Upper lobe of right lung (tissue), 1 donor: Measurements from ENCODE around the gene ENGASE. TPM values are rescaled to one million over a fixed set of nuclear protein-coding genes. Genes with fewer than 3 reads are reported as not detected.

Experiments used
- ATAC-seq: fragments of 200-7000 bp; cut with Tn5 transposase; one replicate; pipeline ENCODE4 v1.9.1; 2020; ENCODE audit warnings: mild to moderate bottlenecking, moderate library complexity
- DNase-seq: peaks from one replicate; pipeline ENCODE4 v3.0.0-alpha.2; 2020
- H3K27ac ChIP-seq: fragments of 200-600 bp; one replicate; pipeline ENCODE4 v1.8.0; 2022
- H3K27me3 ChIP-seq: fragments of 200-600 bp; one replicate; pipeline ENCODE4 v1.8.0; 2022; ENCODE audit warnings: mild to moderate bottlenecking
- H3K36me3 ChIP-seq: fragments of 200-600 bp; one replicate; pipeline ENCODE4 v1.8.0; 2022
- H3K4me1 ChIP-seq: fragments of 200-600 bp; one replicate; pipeline ENCODE4 v1.8.0; 2022
- H3K4me3 ChIP-seq: fragments of 200-600 bp; one replicate; pipeline ENCODE4 v1.8.0; 2022; ENCODE audit warnings: mild to moderate bottlenecking
- H3K9me3 ChIP-seq: fragments of 200-600 bp; one replicate; pipeline ENCODE4 v1.8.0; 2022
- CTCF ChIP-seq: fragments of 200-600 bp; IDR thresholded peaks from one replicate; pipeline ENCODE4 v1.8.0; 2022; ENCODE audit warnings: antibody characterized with exemption
- intact Hi-C: fragments of 100-400 bp; cut with DNase I; formaldehyde crosslinking; loops from one replicate; pipeline ENCODE4 v1.11.0; 2022
- total RNA-seq: library from RNA; stranded (reverse); fragmentation: NEBNext Ultra II Directional; extraction: Animal tissue kit (Norgen Biotek cat#: 25700); gene quantifications from one replicate; pipeline ENCODE4 v1.2.1, GENCODE V29; 2021
- donor health status: DM: no; HTN: yes; CAD: no; lungs with severe emphysema.

The ENGASE gene
- total RNA-seq, 1 donor from 2014 or later, result 58.2 TPM

- peak; percentile 29 for DNase-seq
- H3K4me3 ChIP-seq, result peak overlapping the region; percentile 84
- H3K27ac ChIP-seq, result peak overlapping the region; percentile 80
- peaks cover 31% of the 10 kb centered on the region for H3K36me3 ChIP-seq
- no peaks in the 10 kb centered on the region for H3K27me3 ChIP-seq
- no peak for ATAC-seq
- peaks cover 7% of the 10 kb centered on the region for H3K4me1 ChIP-seq
- no peak for TF ChIP-seq CTCF
- intact Hi-C loops, result no loop called here
- H3K9me3 ChIP-seq, result no peaks in the 10 kb centered on the region
These were observed 1.3 kb downstream of the ENGASE start for GRCh38 chr17:79075861-79076406.

GRCh38 chr17:79077587-79077986, 3.0 kb downstream of the ENGASE start:
- no peak for ATAC-seq

GRCh38 chr17:79078476-79079190, 4.0 kb downstream of the ENGASE start:
- no peak overlapping the region for H3K27ac ChIP-seq
- peak; percentile 35 for DNase-seq
- H3K4me3 ChIP-seq, result no peak overlapping the region
- peaks cover 7% of the 10 kb centered on the region for H3K4me1 ChIP-seq
- peaks cover 41% of the 10 kb centered on the region for H3K36me3 ChIP-seq
- no peak for ATAC-seq
- H3K9me3 ChIP-seq, result no peaks in the 10 kb centered on the region
- intact Hi-C loops, result no loop called here
- TF ChIP-seq CTCF, result no peak
- H3K27me3 ChIP-seq, result no peaks in the 10 kb centered on the region

More at GRCh38 chr17:79077587-79077986, 3.0 kb downstream of the ENGASE start:
- Histone ChIP-seq H3K4me3 (no peak overlapping the region), H3K27me3 (no peaks in the 10 kb centered on the region), H3K4me1 (peaks cover 7% of the 10 kb centered on the region), H3K9me3 (no peaks in the 10 kb centered on the region), H3K36me3 (peaks cover 32% of the 10 kb centered on the region), H3K27ac (no peak overlapping the region)
- intact Hi-C loops, result no loop called here
- peak; percentile 32 for DNase-seq
- no peak for TF ChIP-seq CTCF

- no peak for TF ChIP-seq CTCF
- peak; percentile 61 for DNase-seq
- Histone ChIP-seq H3K4me1 (peaks cover 7% of the 10 kb centered on the region), H3K27ac (no peak overlapping the region), H3K9me3 (no peaks in the 10 kb centered on the region), H3K36me3 (peaks cover 51% of the 10 kb centered on the region), H3K4me3 (no peak overlapping the region), H3K27me3 (no peaks in the 10 kb centered on the region)
- no peak for ATAC-seq
- intact Hi-C loops, result loop anchor here (5.0 kb wide), 1 partner anchor 32 kb away; no protein-coding TSS in a partner anchor
These were observed 5.0 kb downstream of the ENGASE start for GRCh38 chr17:79079421-79080200.

GRCh38 chr17:79080349-79080748, 5.7 kb downstream of the ENGASE start:
- Histone ChIP-seq H3K27me3 (no peaks in the 10 kb centered on the region), H3K36me3 (peaks cover 58% of the 10 kb centered on the region), H3K9me3 (no peaks in the 10 kb centered on the region), H3K4me3 (no peak overlapping the region), H3K27ac (no peak overlapping the region), H3K4me1 (peaks cover 7% of the 10 kb centered on the region)
- DNase-seq, result no peak
- intact Hi-C loops, result loop anchor here (5.0 kb wide), 1 partner anchor 33 kb away; no protein-coding TSS in a partner anchor
- no peak for ATAC-seq
- no peak for TF ChIP-seq CTCF
